Peyer's patch (tissue), 4 donors: ENCODE measurements around the gene LHFPL2.

ENCODE experiments used
- CTCF ChIP-seq, 6 experiments: fragments of 450-650 bp in 4 of 6; fragments of 200-600 bp in 2 of 6; sonication (generic) in 1 of 6; IDR thresholded peaks; one replicate each; pipeline ENCODE4 v1.5.1; 2017 to 2019; ENCODE audit warnings: antibody characterized with exemption in 6 of 6, mild to moderate bottlenecking in 3 of 6, moderate library complexity in 1 of 6
- POLR2A ChIP-seq, 2 donors: fragments of 450-650 bp; IDR thresholded peaks; one replicate each; pipeline ENCODE4 v1.5.1; 2017; ENCODE audit warnings: antibody characterized with exemption in 2 of 2, mild to moderate bottlenecking in 2 of 2, moderate library complexity in 2 of 2

DNA sequence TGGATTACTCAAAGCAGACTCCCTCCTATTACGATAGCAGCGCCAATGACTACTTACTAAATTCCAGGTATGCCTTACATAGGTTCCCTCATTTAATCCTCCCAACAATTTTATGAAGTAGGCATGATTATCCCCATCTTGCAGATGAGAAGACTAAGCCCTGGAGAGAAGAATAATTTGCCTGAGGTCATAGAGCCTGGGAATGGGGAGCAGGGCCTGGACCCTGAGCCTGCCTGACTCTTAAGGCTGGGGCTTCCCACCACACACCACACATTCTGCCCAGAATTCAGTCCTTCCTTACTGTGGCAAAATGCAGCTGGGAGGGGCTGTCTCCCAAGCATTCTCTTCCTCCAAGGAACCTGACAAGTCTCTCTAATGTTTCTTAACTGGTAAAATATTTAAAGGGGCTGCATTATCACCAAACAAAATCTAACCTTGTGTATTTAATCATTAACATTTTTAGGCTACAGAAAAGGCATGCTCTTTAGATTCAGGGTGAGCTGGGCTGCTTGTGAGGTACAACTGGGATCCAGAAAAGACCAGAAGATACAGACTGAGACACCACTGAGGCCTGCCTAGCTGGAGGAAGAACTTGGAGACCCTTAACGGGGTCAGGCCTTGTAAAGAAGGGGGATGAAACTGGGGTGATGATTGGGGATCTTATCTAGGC, 26.1 kb downstream of the LHFPL2 start:
- no peak for TF ChIP-seq CTCF (IDR thresholded peaks at IDR 0.05)
- no peak for TF ChIP-seq POLR2A (IDR thresholded peaks at IDR 0.05)
